K562 (cell line): ENCODE data around the gene ZNF318. TPM values are rescaled to one million over a fixed set of nuclear protein-coding genes. Genes with fewer than 3 reads are reported as not detected.

Experiments
- ATF1 ChIP-seq, 2 experiments: fragments of 450-650 bp in 1 of 2; IDR thresholded peaks; 2 replicates each; pipeline ENCODE4 v1.6.1; 2016; ENCODE audit warnings: missing compliant biosample characterization in 1 of 2, missing genetic modification characterization in 1 of 2
- BDP1 ChIP-seq: IDR thresholded peaks from 3 replicates; pipeline ENCODE4 v1.6.1; 2011; ENCODE audit not compliant: insufficient read length, insufficient read depth
- CBX8 ChIP-seq: fragments of 200-600 bp; sonication (generic); IDR thresholded peaks from 2 replicates; pipeline ENCODE4 v1.6.1; 2012; ENCODE audit warnings: borderline replicate concordance, mixed run types, low read depth, mild to moderate bottlenecking, moderate library complexity, mixed read lengths, low read length, control low read depth, inconsistent platforms; ENCODE audit not compliant: poor library complexity, severe bottlenecking; ENCODE audit errors: extremely low read depth
- CCNT2 ChIP-seq: IDR thresholded peaks from 2 replicates; pipeline ENCODE4 v1.6.1; 2011; ENCODE audit warnings: borderline replicate concordance, low read depth, mild to moderate bottlenecking, moderate library complexity, mixed read lengths, low read length; ENCODE audit not compliant: insufficient read length; ENCODE audit errors: extremely low read depth
- CREB1 ChIP-seq, 2 experiments: sonication (generic) in 1 of 2; formaldehyde crosslinking in 1 of 2; IDR thresholded peaks; 2 replicates each; pipeline versions ENCODE4 v1.6.1 to v1.8.0; 2012 to 2022; ENCODE audit warnings: inconsistent platforms in 1 of 2, mild to moderate bottlenecking in 1 of 2, missing genetic modification reagents in 1 of 2, moderate library complexity in 1 of 2
- CREB3L1 ChIP-seq: fragments of 450-650 bp; IDR thresholded peaks from 2 replicates; pipeline ENCODE4 v1.6.1; 2014; ENCODE audit warnings: low read depth, mild to moderate bottlenecking, moderate library complexity, borderline replicate concordance
- ELF4 ChIP-seq: fragments of 450-650 bp; formaldehyde crosslinking; IDR thresholded peaks from 2 replicates; pipeline ENCODE4 v1.4.0; 2022; ENCODE audit warnings: missing genetic modification characterization
- KAT2B ChIP-seq: IDR thresholded peaks from one replicate; pipeline ENCODE4 v1.6.1; 2012; ENCODE audit warnings: low read depth, mild to moderate bottlenecking, control low read depth, inconsistent platforms, low read length, moderate library complexity
- KDM5B ChIP-seq: fragments of 200-600 bp; sonication (generic); IDR thresholded peaks from 2 replicates; pipeline ENCODE4 v1.6.1; 2012; ENCODE audit warnings: low read depth, mild to moderate bottlenecking, moderate library complexity, low read length, control low read depth, inconsistent platforms; ENCODE audit not compliant: insufficient replicate concordance
- MED1 ChIP-seq: sonication (generic); formaldehyde crosslinking; IDR thresholded peaks from 2 replicates; pipeline ENCODE4 v1.8.1; 2023; ENCODE audit warnings: missing genetic modification reagents, borderline replicate concordance
- PHF8 ChIP-seq: fragments of 200-600 bp; sonication (generic); IDR thresholded peaks from 2 replicates; pipeline ENCODE4 v1.6.1; 2012; ENCODE audit warnings: mixed run types, mild to moderate bottlenecking, inconsistent platforms, low read length, moderate library complexity, borderline replicate concordance
- SAFB ChIP-seq: fragments of 200-400 bp; formaldehyde crosslinking; IDR thresholded peaks from 2 replicates; pipeline ENCODE4 v1.6.1; 2017; ENCODE audit warnings: low read depth, low read length, borderline replicate concordance
- SMARCA4 ChIP-seq: fragments of 450-650 bp; IDR thresholded peaks from 2 replicates; pipeline ENCODE4 v1.6.1; 2016
- SMARCA5 ChIP-seq: fragments of 450-650 bp; IDR thresholded peaks from 2 replicates; pipeline ENCODE4 v1.6.1; 2016
- SMARCC2 ChIP-seq: fragments of 450-650 bp; IDR thresholded peaks from 2 replicates; pipeline ENCODE4 v1.6.1; 2017; ENCODE audit warnings: antibody characterized with exemption, moderate library complexity, mild to moderate bottlenecking, low read depth
- SP1 ChIP-seq: sonication (generic); formaldehyde crosslinking; IDR thresholded peaks from 2 replicates; pipeline ENCODE4 v1.8.1; 2022; ENCODE audit warnings: mild to moderate bottlenecking, missing genetic modification reagents
- SRSF9 ChIP-seq: fragments of 200-400 bp; formaldehyde crosslinking; IDR thresholded peaks from 2 replicates; pipeline ENCODE4 v1.6.1; 2017; ENCODE audit warnings: low read depth, low read length, borderline replicate concordance
- TSC22D4 ChIP-seq: fragments of 450-650 bp; IDR thresholded peaks from 2 replicates; pipeline ENCODE4 v1.6.1; 2016; ENCODE audit warnings: missing genetic modification characterization, missing biosample characterization, control low read depth
- YBX1 ChIP-seq: fragments of 450-650 bp; IDR thresholded peaks from 2 replicates; pipeline ENCODE4 v1.7.1; 2016; ENCODE audit warnings: mild to moderate bottlenecking
- ZBTB43 ChIP-seq: sonication (generic); formaldehyde crosslinking; IDR thresholded peaks from 2 replicates; pipeline ENCODE4 v1.8.0; 2023; ENCODE audit warnings: mild to moderate bottlenecking, missing genetic modification reagents
- ZBTB9 ChIP-seq: fragments of 450-650 bp; formaldehyde crosslinking; IDR thresholded peaks from 2 replicates; pipeline ENCODE4 v1.4.0; 2020; ENCODE audit warnings: mild to moderate bottlenecking, moderate library complexity
- ZFX ChIP-seq: sonication (generic); formaldehyde crosslinking; IDR thresholded peaks from 2 replicates; pipeline ENCODE4 v1.8.0; 2022; ENCODE audit warnings: mild to moderate bottlenecking, missing genetic modification reagents, moderate library complexity
- ZNF175 ChIP-seq: fragments of 200-800 bp; sonication (Bioruptor generic); IDR thresholded peaks from 2 replicates; pipeline ENCODE4 v1.6.1; 2016; ENCODE audit warnings: low read depth, mild to moderate bottlenecking, missing genetic modification characterization, missing compliant biosample characterization
- ZNF354B ChIP-seq: fragments of 250-450 bp; sonication (Bioruptor Pico); IDR thresholded peaks from 2 replicates; pipeline ENCODE4 v1.4.0; 2020
- ZNF75A ChIP-seq: fragments of 450-650 bp; formaldehyde crosslinking; IDR thresholded peaks from 2 replicates; pipeline ENCODE4 v1.4.0; 2020; ENCODE audit warnings: mild to moderate bottlenecking
- ZNF780A ChIP-seq: fragments of 250-450 bp; sonication (Bioruptor Pico); IDR thresholded peaks from 2 replicates; pipeline ENCODE4 v1.5.0; 2021; ENCODE audit warnings: mild to moderate bottlenecking
- polyA plus RNA-seq, 8 experiments: library from polyadenylated mRNA; depleted of rRNA in 4 of 8; stranded (reverse) in 5 of 8; unstranded in 3 of 8; fragments of >200 nt; fragmentation: Nextera tagmentation in 2 of 8; fragmentation: Illumina TruSeq in 1 of 8; extraction: Ambion mirVana in 2 of 8; extraction: Trizol in 1 of 8; gene quantifications; 2 replicates each; pipeline versions ENCODE4 v1.2.1 to v1.2.3, GENCODE V29; 2011 to 2014; ENCODE audit warnings: inconsistent platforms in 1 of 8, missing spikeins in 1 of 8
- total RNA-seq, 7 experiments: library from RNA; depleted of rRNA in 6 of 7; stranded (reverse); fragments of >200 nt in 6 of 7; fragmentation: Illumina TruSeq in 2 of 7; extraction: Trizol in 2 of 7; gene quantifications; 2 replicates each; pipeline versions ENCODE4 v1.2.1 to v1.2.3, GENCODE V29; 2011 to 2021; ENCODE audit warnings: low replicate concordance in 1 of 7

ZNF318 gene
- total and polyA plus RNA-seq, 9 of the 15 experiments (the other 6 are each of a cell fraction or from before 2014, with no cell fraction given), result 3.2 to 19.0 (median 9.2) TPM

- TF ChIP-seq SMARCC2 (no peak), ZFX (CRISPR knock-in tag) (no peak), KAT2B (no peak), TSC22D4 (tag) (no peak), KDM5B (no peak), SMARCA4 (peak; percentile 38; the same call in 1 of the 2 replicates), CBX8 (no peak), CREB1 (IDR thresholded peaks at IDR 0.05) (no peak), CREB1 (CRISPR knock-in tag; IDR thresholded peaks at IDR 0.05) (no peak), PHF8 (no peak), SMARCA5 (no peak), ZNF354B (CRISPR knock-in tag) (no peak), ZNF780A (CRISPR knock-in tag) (no peak), ZNF175 (CRISPR knock-in tag) (no peak), ZNF75A (CRISPR knock-in tag) (peak; percentile 33; the same call in 1 of the 2 replicates), CREB3L1 (no peak), SAFB (no peak), SRSF9 (no peak), CCNT2 (no peak), ZBTB43 (no peak), MED1 (CRISPR knock-in tag) (no peak), YBX1 (no peak), ATF1 (CRISPR knock-in tag; IDR thresholded peaks at IDR 0.05) (no peak), ATF1 (tag; IDR thresholded peaks at IDR 0.05) (no peak), BDP1 (no peak), SP1 (CRISPR knock-in tag) (0 out of 2 replicates have a peak, but pooled peaks have one; percentile 7), ELF4 (CRISPR knock-in tag) (no peak), ZBTB9 (CRISPR knock-in tag) (peak; percentile 57; the same call in 1 of the 2 replicates)
Observed at GRCh38 chr6:43391440-43392031, 22.1 kb upstream of the ZNF318 start (continued).
